Measurements from ENCODE around the gene FJX1.

DNA sequence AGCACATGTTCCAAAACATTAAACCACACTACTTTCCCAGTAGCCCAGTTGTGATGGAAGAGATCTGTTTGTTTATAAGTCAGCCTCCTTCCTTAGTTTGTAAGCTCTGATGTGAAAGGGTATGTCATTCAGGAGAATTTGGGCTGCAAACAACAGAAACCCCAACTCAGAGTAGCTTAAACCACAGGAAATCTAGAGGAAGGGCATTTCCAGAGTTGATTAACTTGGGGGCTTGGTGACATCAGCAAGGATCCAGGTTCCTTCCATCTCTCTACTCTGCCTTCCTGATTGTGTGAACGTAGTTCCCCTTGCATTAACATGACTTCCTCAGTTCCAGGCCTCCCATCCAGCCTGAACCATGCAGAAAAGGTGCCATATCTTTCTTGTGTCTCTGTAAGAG, 6.5 kb upstream of the FJX1 start:
- TF ChIP-seq, protein P1, sequence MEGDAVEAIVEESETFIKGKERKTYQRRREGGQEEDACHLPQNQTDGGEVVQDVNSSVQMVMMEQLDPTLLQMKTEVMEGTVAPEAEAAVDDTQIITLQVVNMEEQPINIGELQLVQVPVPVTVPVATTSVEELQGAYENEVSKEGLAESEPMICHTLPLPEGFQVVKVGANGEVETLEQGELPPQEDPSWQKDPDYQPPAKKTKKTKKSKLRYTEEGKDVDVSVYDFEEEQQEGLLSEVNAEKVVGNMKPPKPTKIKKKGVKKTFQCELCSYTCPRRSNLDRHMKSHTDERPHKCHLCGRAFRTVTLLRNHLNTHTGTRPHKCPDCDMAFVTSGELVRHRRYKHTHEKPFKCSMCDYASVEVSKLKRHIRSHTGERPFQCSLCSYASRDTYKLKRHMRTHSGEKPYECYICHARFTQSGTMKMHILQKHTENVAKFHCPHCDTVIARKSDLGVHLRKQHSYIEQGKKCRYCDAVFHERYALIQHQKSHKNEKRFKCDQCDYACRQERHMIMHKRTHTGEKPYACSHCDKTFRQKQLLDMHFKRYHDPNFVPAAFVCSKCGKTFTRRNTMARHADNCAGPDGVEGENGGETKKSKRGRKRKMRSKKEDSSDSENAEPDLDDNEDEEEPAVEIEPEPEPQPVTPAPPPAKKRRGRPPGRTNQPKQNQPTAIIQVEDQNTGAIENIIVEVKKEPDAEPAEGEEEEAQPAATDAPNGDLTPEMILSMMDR (IDR thresholded peaks at IDR 0.05; ENCODE audit: poor library complexity) = no peak
- no peak for TF ChIP-seq EZH2 (IDR thresholded peaks at IDR 0.05; ENCODE audit: borderline replicate concordance)
